ENCODE results near the gene NAPEPLD.
"Not testable (repeated sequence)": the region's sequence is repeated elsewhere in the genome, so short reads cannot be mapped to it uniquely, and the experiment has no call there.

Gene NAPEPLD

GRCh38 chr7:103059471-103059870 lies 89.4 kb downstream of the NAPEPLD start:
- FAIRE-seq, result no peak

DNA sequence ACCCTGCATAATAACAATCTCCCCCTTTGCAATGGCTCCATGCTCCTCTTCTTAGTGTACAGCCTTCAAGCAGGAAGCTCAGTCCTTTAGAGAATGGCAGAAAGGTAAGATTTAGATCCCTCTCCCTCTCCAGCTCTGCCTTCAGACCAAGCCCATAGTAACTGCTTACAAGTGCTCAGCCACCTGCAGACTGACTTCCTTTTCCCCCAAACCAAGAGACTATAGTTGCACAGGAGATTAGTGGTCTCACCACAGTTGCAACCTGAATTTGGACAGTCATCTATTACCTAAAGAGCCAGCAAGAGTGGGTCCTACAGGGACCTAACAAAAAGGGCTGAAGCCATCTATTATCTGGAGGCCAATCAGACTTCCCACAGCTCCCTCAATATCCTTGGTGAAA lies 90.8 kb downstream of the NAPEPLD start:
- no peak for FAIRE-seq

- not testable (repeated sequence) for FAIRE-seq
These were observed 92.9 kb downstream of the NAPEPLD start for GRCh38 chr7:103056006-103056405.

DNA sequence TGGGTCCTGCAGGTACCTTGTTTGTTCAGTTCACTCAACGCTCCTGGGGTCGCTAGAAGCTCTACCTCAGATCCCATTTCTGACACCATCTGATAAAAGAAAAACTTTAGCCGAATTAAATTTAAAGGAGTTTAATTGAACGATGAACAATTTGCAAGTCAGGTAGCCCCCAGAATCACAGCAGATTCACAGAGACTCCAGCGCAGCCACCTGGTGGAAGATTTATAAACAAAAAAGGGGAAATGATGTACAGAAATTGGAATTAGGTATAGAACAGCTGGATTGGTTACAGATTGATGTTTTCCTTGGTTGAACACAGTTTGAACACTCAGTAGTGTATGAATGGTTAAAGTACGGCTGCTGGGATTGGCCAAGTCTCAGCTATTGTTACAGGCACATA lies 97.4 kb downstream of the NAPEPLD start:
- FAIRE-seq, result no peak
